Upper lobe of left lung (tissue), 6 donors: ENCODE results near the gene ZFR. TPM values are rescaled to one million over a fixed set of nuclear protein-coding genes. Genes with fewer than 3 reads are reported as not detected.
"Not testable (repeated sequence)": the region's sequence is repeated elsewhere in the genome, so short reads cannot be mapped to it uniquely, and the experiment has no call there.

Experiments used
- ATAC-seq, 2 donors: fragments of 200-7000 bp; cut with Tn5 transposase; one replicate each; pipeline ENCODE4 v1.9.1; 2022; ENCODE audit warnings: mild to moderate bottlenecking in 2 of 2, moderate library complexity in 2 of 2; ENCODE audit not compliant: low FRiP score in 2 of 2
- DNase-seq, 2 donors: peaks; one replicate each; pipeline ENCODE4 v3.0.0-alpha.2; 2019 to 2020
- H3K27ac ChIP-seq, 4 donors: fragments of 200-600 bp; sonication (generic); one replicate each; pipeline ENCODE4 v1.5.1; 2016 to 2019
- H3K27me3 ChIP-seq, 4 donors: fragments of 200-600 bp; sonication (generic); one replicate each; pipeline ENCODE4 v1.5.1; 2017 to 2019
- H3K36me3 ChIP-seq, 4 donors: fragments of 200-600 bp; sonication (generic); one replicate each; pipeline ENCODE4 v1.5.1; 2016 to 2019
- H3K4me1 ChIP-seq, 4 donors: fragments of 200-600 bp; sonication (generic); one replicate each; pipeline ENCODE4 v1.5.1; 2018 to 2019
- H3K4me3 ChIP-seq, 4 donors: fragments of 200-600 bp; sonication (generic); one replicate each; pipeline ENCODE4 v1.5.1; 2017 to 2019; ENCODE audit warnings: mild to moderate bottlenecking in 2 of 4, moderate library complexity in 1 of 4
- H3K9me3 ChIP-seq, 4 donors: fragments of 200-600 bp; sonication (generic); one replicate each; pipeline ENCODE4 v1.5.1; 2018 to 2019
- CTCF ChIP-seq, 6 experiments: fragments of 450-650 bp in 4 of 6; fragments of 200-600 bp in 2 of 6; sonication (generic) in 2 of 6; IDR thresholded peaks; one replicate each; pipeline ENCODE4 v1.5.1; 2016 to 2019; ENCODE audit warnings: antibody characterized with exemption in 6 of 6
- EP300 ChIP-seq, 4 donors: sonication (generic); formaldehyde crosslinking; IDR thresholded peaks; one replicate each; pipeline ENCODE4 v1.5.1; 2017; ENCODE audit warnings: antibody characterized with exemption in 4 of 4, control low read depth in 2 of 4
- POLR2A ChIP-seq, 4 donors: fragments of 450-650 bp; IDR thresholded peaks; one replicate each; pipeline ENCODE4 v1.5.1; 2016 to 2017; ENCODE audit warnings: antibody characterized with exemption in 4 of 4, mild to moderate bottlenecking in 2 of 4
- POLR2AphosphoS5 ChIP-seq, 2 donors: sonication (generic); formaldehyde crosslinking; IDR thresholded peaks; one replicate each; pipeline ENCODE4 v1.5.1; 2017; ENCODE audit warnings: antibody characterized with exemption in 2 of 2
- WGBS, 2 donors: methylation state at CpG; one replicate each; pipeline ENCODE4 v1.1.5; 2017 to 2018; 5-methylcytosine and 5-hydroxymethylcytosine counted together
- total RNA-seq, 6 donors: library from RNA; depleted of rRNA in 4 of 6; stranded (reverse); fragments of >200 nt in 4 of 6; gene quantifications; one replicate each; pipeline versions ENCODE4 v1.1.0 to v1.2.1, GENCODE V29; 2016 to 2021
- donor health status: DM: no; HTN: no; CAD: no; lungs with moderate emphysema.
- donor health status: DM: no; HTN: yes; CAD: no; lungs with severe emphysema.

The ZFR gene
- total RNA-seq, 6 donors from 2014 or later: 33.8 to 85.1 (median 50.2) TPM

- no peak for TF ChIP-seq EP300 (IDR thresholded peaks at IDR 0.05)
- TF ChIP-seq POLR2A (IDR thresholded peaks at IDR 0.05): no peak
- TF ChIP-seq POLR2AphosphoS5 (IDR thresholded peaks at IDR 0.05): no peak
- no peak for TF ChIP-seq CTCF (IDR thresholded peaks at IDR 0.05)
- Histone ChIP-seq H3K9me3 (no peaks in the 10 kb centered on the region), H3K27me3 (no peaks in the 10 kb centered on the region), H3K27ac (no peak overlapping the region), H3K36me3 (peaks cover 7 to 77% (median 15%) of the 10 kb centered on the region in 4 donors), H3K4me1 (no peaks in the 10 kb centered on the region), H3K4me3 (no peak overlapping the region)
- no peak for DNase-seq
- WGBS, 2 donors: 94% methylated on average over 4 of the region's 4 CpGs
- ATAC-seq: no peak
Observed at GRCh38 chr5:32369032-32369431, 75.5 kb downstream of the ZFR start.

GRCh38 chr5:32367271-32367670, 77.3 kb downstream of the ZFR start:
- H3K36me3 ChIP-seq: peaks cover 12 to 77% (median 16%) of the 10 kb centered on the region in 4 donors
- not testable (repeated sequence) for H3K4me3 ChIP-seq, H3K27ac ChIP-seq, ATAC-seq, H3K27me3 ChIP-seq, H3K4me1 ChIP-seq, DNase-seq, H3K9me3 ChIP-seq
- WGBS, 2 donors: 78 to 79% methylated on average over 6 of the region's 6 CpGs

- H3K4me1 ChIP-seq: no peaks in the 10 kb centered on the region
Observed at GRCh38 chr5:32365623-32366022, 78.9 kb downstream of the ZFR start.

GRCh38 chr5:32363030-32363429, 81.5 kb downstream of the ZFR start:
- Histone ChIP-seq H3K27ac (no peak overlapping the region), H3K4me3 (no peak overlapping the region), H3K36me3 (peaks cover 17 to 82% (median 22%) of the 10 kb centered on the region in 4 donors), H3K27me3 (no peaks in the 10 kb centered on the region), H3K9me3 (no peaks in the 10 kb centered on the region), H3K4me1 (no peaks in the 10 kb centered on the region)
- no peak for DNase-seq
- ATAC-seq: no peak
- TF ChIP-seq POLR2AphosphoS5 (IDR thresholded peaks at IDR 0.05): no peak
- no peak for TF ChIP-seq CTCF (IDR thresholded peaks at IDR 0.05)
- TF ChIP-seq POLR2A (IDR thresholded peaks at IDR 0.05): no peak
- TF ChIP-seq EP300 (IDR thresholded peaks at IDR 0.05): no peak

More at GRCh38 chr5:32365623-32366022, 78.9 kb downstream of the ZFR start:
- Histone ChIP-seq H3K27ac (no peak overlapping the region), H3K27me3 (no peaks in the 10 kb centered on the region), H3K36me3 (peaks cover 10 to 77% (median 14%) of the 10 kb centered on the region in 4 donors), H3K4me3 (no peak overlapping the region), H3K9me3 (no peaks in the 10 kb centered on the region)
- TF ChIP-seq POLR2AphosphoS5 (IDR thresholded peaks at IDR 0.05) (no peak), CTCF (IDR thresholded peaks at IDR 0.05) (no peak), POLR2A (IDR thresholded peaks at IDR 0.05) (no peak), EP300 (IDR thresholded peaks at IDR 0.05) (no peak)
- 98 to 100% methylated on average over 5 of the region's 5 CpGs for WGBS, 2 donors
- DNase-seq: no peak
- no peak for ATAC-seq

- H3K9me3 ChIP-seq: no peaks in the 10 kb centered on the region
- H3K36me3 ChIP-seq: peaks cover 15 to 82% (median 22%) of the 10 kb centered on the region in 4 donors
- no peaks in the 10 kb centered on the region for H3K4me1 ChIP-seq
- no peak overlapping the region for H3K27ac ChIP-seq
- ATAC-seq: no peak
- DNase-seq: no peak
- TF ChIP-seq POLR2AphosphoS5 (IDR thresholded peaks at IDR 0.05) (no peak), POLR2A (IDR thresholded peaks at IDR 0.05) (no peak), CTCF (IDR thresholded peaks at IDR 0.05) (no peak), EP300 (IDR thresholded peaks at IDR 0.05) (no peak)
- H3K4me3 ChIP-seq: no peak overlapping the region
- H3K27me3 ChIP-seq: no peaks in the 10 kb centered on the region
- 69 to 76% methylated on average over 4 of the region's 4 CpGs for WGBS, 2 donors
Observed at GRCh38 chr5:32362527-32362926, 82.0 kb downstream of the ZFR start.
